ENCODE data around the gene RAPGEF2. TPM values are rescaled to one million over a fixed set of nuclear protein-coding genes. Genes with fewer than 3 reads are reported as not detected.

The RAPGEF2 gene
- total RNA-seq, 1 donor from 2014 or later, result 38.9 TPM

- no peak for DNase-seq (ENCODE audit: low read depth)
- TF ChIP-seq CTCF (conservative IDR thresholded peaks at IDR 0.05; ENCODE audit: low read depth, low read length), result no peak
- H3K4me3 ChIP-seq (ENCODE audit: low read depth, low read length), result no peak overlapping the region
Measured at GRCh38 chr4:159126716-159127115, 23.8 kb downstream of the RAPGEF2 start.

GRCh38 chr4:159127745-159128518, 25.1 kb downstream of the RAPGEF2 start:
- no peak for DNase-seq (ENCODE audit: low read depth)
- H3K4me3 ChIP-seq (ENCODE audit: low read depth, low read length), result no peak overlapping the region
- no peak for TF ChIP-seq CTCF (conservative IDR thresholded peaks at IDR 0.05; ENCODE audit: low read depth, low read length)

DNA sequence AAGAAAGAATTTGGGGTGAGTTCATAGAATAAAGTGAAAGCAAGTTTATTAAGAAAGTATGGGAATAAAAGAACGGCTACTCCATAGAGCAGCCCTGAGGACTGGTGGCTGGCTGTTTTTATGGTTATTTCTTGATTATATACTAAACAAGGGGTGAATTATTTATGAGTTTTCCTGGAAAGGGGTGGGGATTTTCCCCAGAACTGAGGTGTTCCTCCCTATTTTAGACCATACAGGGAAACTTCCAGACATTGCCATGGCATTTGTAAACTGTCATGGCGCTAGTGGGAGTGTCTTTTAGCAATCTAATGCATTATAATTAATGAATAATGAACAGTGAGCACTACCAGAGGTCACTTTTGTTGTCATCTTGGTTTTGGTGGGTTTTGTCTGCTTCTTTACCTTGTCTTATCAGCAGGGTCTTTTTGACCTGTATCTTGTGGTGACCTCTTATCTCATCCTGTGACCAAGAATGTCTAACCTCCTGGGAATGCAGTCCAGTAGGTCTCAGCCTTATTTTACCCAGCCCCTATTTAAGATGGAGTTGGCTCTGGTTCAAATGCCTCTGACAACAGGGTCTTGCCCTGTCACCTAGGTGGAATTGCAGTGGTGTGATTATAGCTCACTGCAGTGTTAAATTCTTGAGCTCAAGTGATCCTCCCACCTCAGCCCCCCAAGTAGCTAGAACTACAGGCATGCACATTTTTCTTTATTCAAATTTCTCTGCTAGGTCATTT, 27.1 kb downstream of the RAPGEF2 start:
- H3K4me3 ChIP-seq (ENCODE audit: low read depth, low read length), result no peak overlapping the region
- DNase-seq (ENCODE audit: low read depth), result no peak
- no peak for TF ChIP-seq CTCF (conservative IDR thresholded peaks at IDR 0.05; ENCODE audit: low read depth, low read length)

- TF ChIP-seq CTCF (conservative IDR thresholded peaks at IDR 0.05; ENCODE audit: low read depth, low read length), result no peak
- no peak overlapping the region for H3K4me3 ChIP-seq (ENCODE audit: low read depth, low read length)
- DNase-seq (ENCODE audit: low read depth), result no peak
Measured at GRCh38 chr4:159131564-159131963, 28.7 kb downstream of the RAPGEF2 start.

DNA sequence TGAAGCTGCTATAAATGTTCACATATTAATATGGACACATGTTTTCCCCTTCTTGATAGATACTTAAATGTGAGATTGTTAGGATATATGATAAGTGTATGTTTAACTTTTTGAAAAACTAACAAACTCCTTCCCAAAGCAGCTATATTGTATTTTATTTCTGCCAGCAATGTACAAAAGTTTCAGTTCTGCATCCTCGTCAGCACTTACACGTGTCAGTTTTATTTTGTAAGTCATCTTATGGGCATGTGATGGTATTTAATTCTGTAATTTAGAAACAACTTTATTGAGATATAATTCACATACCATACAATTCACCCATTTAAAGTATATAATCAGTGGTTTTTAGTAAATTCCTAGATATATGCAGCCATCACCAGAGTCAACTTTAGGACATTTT, 31.6 kb downstream of the RAPGEF2 start:
- H3K4me3 ChIP-seq (ENCODE audit: low read depth, low read length), result no peak overlapping the region
- DNase-seq (ENCODE audit: low read depth), result no peak
- TF ChIP-seq CTCF (conservative IDR thresholded peaks at IDR 0.05; ENCODE audit: low read depth, low read length), result no peak

DNA sequence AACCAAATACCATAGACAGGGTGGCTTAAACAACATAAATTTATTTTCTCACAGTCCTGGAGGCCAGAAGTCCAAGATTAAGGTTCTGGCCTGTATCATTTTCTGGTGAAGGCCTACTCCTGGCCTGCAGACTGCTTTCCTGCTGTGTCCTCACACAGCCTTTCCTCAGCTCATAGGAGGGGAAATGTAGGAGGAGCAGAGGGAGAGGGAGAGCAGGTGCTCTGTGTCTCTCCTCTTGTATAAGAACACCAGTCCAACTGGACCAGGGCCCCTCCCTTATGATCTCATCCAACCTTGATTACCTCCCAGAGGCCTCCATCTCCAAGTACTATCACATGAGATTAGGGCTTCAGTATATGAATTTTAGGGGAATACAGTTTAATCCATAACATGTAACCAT, 34.3 kb downstream of the RAPGEF2 start:
- no peak for DNase-seq (ENCODE audit: low read depth)
- no peak for TF ChIP-seq CTCF (conservative IDR thresholded peaks at IDR 0.05; ENCODE audit: low read depth, low read length)

More for the DNA sequence above, 34.3 kb downstream of the RAPGEF2 start:
- H3K4me3 ChIP-seq (ENCODE audit: low read depth, low read length), result no peak overlapping the region

Measured in epithelial cell of proximal tubule (primary cell).